Measurements from ENCODE around the gene GJB5.

DNA sequence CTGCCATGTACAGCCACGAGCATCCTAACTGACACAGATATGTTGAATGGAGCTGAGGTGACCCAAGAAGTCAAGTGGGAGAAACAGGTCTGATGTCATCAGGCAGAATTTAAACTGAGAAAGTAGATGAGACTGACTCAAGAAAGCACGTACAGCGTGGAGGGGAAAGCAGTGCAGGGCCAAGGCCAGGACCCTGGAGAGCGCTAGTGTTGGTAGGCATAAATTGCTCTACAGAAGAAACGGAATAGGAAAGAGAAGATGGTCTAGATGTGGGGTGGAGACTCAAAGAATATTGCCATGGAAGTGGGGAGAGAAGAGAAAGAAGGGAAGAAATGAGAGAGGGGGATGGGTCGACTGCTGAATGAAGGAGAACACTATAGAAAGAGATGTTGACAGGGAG lies 45.3 kb upstream of the GJB5 start:
- TF ChIP-seq, protein P1, sequence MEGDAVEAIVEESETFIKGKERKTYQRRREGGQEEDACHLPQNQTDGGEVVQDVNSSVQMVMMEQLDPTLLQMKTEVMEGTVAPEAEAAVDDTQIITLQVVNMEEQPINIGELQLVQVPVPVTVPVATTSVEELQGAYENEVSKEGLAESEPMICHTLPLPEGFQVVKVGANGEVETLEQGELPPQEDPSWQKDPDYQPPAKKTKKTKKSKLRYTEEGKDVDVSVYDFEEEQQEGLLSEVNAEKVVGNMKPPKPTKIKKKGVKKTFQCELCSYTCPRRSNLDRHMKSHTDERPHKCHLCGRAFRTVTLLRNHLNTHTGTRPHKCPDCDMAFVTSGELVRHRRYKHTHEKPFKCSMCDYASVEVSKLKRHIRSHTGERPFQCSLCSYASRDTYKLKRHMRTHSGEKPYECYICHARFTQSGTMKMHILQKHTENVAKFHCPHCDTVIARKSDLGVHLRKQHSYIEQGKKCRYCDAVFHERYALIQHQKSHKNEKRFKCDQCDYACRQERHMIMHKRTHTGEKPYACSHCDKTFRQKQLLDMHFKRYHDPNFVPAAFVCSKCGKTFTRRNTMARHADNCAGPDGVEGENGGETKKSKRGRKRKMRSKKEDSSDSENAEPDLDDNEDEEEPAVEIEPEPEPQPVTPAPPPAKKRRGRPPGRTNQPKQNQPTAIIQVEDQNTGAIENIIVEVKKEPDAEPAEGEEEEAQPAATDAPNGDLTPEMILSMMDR (conservative IDR thresholded peaks at IDR 0.05 in 1 of 2, IDR thresholded peaks at IDR 0.05 in 1 of 2; ENCODE audit: extremely low read depth in 1 of 2, insufficient read depth in 1 of 2, low read depth in 1 of 2, low read length in 2 of 2), result no peak
- TF ChIP-seq EZH2 (IDR thresholded peaks at IDR 0.05; ENCODE audit: borderline replicate concordance, low read length), result no peak
